Kidney (tissue), 14 donors: ENCODE data around the gene TEX53. TPM values are rescaled to one million over a fixed set of nuclear protein-coding genes. Genes with fewer than 3 reads are reported as not detected.

Experiments
- DNase-seq, 5 donors: peaks; one replicate each; pipeline ENCODE4 v3.0.0-alpha.2; 2013 to 2020
- FAIRE-seq: peaks from 2 replicates; lab custom pipeline; 2012; peaks lifted over from hg19 to GRCh38; lab: Jason Lieb, UNC
- H3K27ac ChIP-seq, 2 donors: one replicate each; pipeline ENCODE4 v1.7.0; 2013; ENCODE audit warnings: low read depth in 2 of 2, low read length in 2 of 2, inconsistent platforms in 1 of 2
- H3K27me3 ChIP-seq: one replicate; pipeline ENCODE4 v1.7.1; 2013; ENCODE audit warnings: low read length, inconsistent platforms; ENCODE audit not compliant: control insufficient read depth, insufficient read depth
- H3K36me3 ChIP-seq, 3 donors: one replicate each; pipeline versions ENCODE4 v1.7.0 to v1.7.1; 2013; ENCODE audit warnings: low read length in 3 of 3, control low read depth in 1 of 3, inconsistent platforms in 1 of 3; ENCODE audit not compliant: insufficient read depth in 3 of 3, control insufficient read depth in 2 of 3
- H3K4me1 ChIP-seq, 3 donors: one replicate each; pipeline versions ENCODE4 v1.7.0 to v1.7.1; 2013; ENCODE audit warnings: low read length in 3 of 3, inconsistent platforms in 1 of 3, low read depth in 1 of 3; ENCODE audit not compliant: control insufficient read depth in 2 of 3, insufficient read depth in 2 of 3
- H3K4me3 ChIP-seq, 3 donors: one replicate each; pipeline versions ENCODE4 v1.7.0 to v1.8.1; 2013; ENCODE audit warnings: low read length in 3 of 3, control low read depth in 1 of 3, inconsistent platforms in 1 of 3
- H3K9ac ChIP-seq, 3 donors: one replicate each; pipeline versions ENCODE4 v1.7.0 to v1.7.1; 2013; ENCODE audit warnings: low read length in 3 of 3, control low read depth in 1 of 3, inconsistent platforms in 1 of 3
- H3K9me3 ChIP-seq, 3 donors: one replicate each; pipeline versions ENCODE4 v1.7.0 to v1.7.1; 2013; ENCODE audit warnings: low read length in 3 of 3, control low read depth in 1 of 3, inconsistent platforms in 1 of 3; ENCODE audit not compliant: control insufficient read depth in 2 of 3, insufficient read depth in 1 of 3
- intact Hi-C: fragments of 100-400 bp; cut with DNase I; formaldehyde crosslinking; loops from one replicate; pipeline ENCODE4 v1.11.1; 2022
- polyA plus RNA-seq: library from polyadenylated mRNA; stranded (reverse); fragments of 350-450 nt; fragmentation: Illumina TruSeq; extraction: RNeasy Lipid Tissue Mini Kit (QIAGEN cat#74804); gene quantifications from one replicate; pipeline ENCODE4 v1.2.3, GENCODE V29; 2014; ENCODE audit warnings: low read depth, low replicate concordance; ENCODE audit not compliant: insufficient read depth
- total RNA-seq: library from RNA; stranded (reverse); fragmentation: NEBNext Ultra II Directional; extraction: Animal tissue kit (Norgen Biotek cat#: 25700); gene quantifications from one replicate; pipeline ENCODE4 v1.2.1, GENCODE V29; 2021
- TF ChIP-seq, protein P1 (sequence below): IDR thresholded peaks from 3 replicates; pipeline ENCODE4 v1.5.1; 2012; ENCODE audit warnings: mild to moderate bottlenecking, moderate library complexity, borderline replicate concordance; ENCODE audit not compliant: insufficient read depth; ENCODE audit errors: extremely low read depth
- donor health status: control.
- donor health status: control.
- donor health status: control.
- donor health status: control.
- donor health status: control.
- donor health status: DM: yes; HTN: yes; CAD: no.
- donor health status: Normal renal cell carcinoma (clear cell type).

TEX53 gene
- total and polyA plus RNA-seq, 2 donors from 2014 or later, result not detected

DNA sequence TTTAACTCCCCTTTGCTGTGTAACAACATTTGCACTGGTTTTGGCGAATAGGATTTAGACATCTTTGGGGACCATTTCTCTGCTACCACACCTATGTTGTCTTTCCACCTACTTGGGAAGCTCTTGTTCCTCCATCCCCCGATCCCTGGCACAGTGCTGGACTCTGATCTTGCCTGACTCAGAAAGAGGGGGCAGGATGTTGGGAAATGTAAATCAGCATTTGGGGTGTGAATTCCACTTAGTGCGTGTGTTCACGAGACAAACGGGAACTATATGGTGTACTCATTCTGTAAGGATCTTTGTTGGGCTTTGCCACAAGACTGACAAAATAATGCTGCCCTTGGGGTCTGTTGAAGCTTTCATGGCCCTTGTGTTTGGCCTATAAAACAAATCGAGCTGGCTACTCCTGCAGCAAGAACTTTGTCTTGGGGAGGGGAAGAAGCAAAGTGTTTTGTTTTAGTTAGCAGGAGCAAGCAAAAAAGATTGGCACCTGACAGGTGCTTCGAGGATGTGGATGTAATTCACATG is 28.0 kb downstream of the TEX53 start:
- intact Hi-C loops, result no loop called here
- DNase-seq (no peak), FAIRE-seq (no peak)
- H3K9me3 ChIP-seq, result no peaks in the 10 kb centered on the region
- TF ChIP-seq, protein P1, sequence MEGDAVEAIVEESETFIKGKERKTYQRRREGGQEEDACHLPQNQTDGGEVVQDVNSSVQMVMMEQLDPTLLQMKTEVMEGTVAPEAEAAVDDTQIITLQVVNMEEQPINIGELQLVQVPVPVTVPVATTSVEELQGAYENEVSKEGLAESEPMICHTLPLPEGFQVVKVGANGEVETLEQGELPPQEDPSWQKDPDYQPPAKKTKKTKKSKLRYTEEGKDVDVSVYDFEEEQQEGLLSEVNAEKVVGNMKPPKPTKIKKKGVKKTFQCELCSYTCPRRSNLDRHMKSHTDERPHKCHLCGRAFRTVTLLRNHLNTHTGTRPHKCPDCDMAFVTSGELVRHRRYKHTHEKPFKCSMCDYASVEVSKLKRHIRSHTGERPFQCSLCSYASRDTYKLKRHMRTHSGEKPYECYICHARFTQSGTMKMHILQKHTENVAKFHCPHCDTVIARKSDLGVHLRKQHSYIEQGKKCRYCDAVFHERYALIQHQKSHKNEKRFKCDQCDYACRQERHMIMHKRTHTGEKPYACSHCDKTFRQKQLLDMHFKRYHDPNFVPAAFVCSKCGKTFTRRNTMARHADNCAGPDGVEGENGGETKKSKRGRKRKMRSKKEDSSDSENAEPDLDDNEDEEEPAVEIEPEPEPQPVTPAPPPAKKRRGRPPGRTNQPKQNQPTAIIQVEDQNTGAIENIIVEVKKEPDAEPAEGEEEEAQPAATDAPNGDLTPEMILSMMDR, result no peak
- no peaks in the 10 kb centered on the region for H3K4me1 ChIP-seq
- peaks cover 0 to 31% (median 18%) of the 10 kb centered on the region in 3 donors for H3K36me3 ChIP-seq
- no peak overlapping the region for H3K4me3 ChIP-seq
- no peak overlapping the region for H3K9ac ChIP-seq
- no peak overlapping the region for H3K27ac ChIP-seq
- H3K27me3 ChIP-seq, result no peaks in the 10 kb centered on the region

DNA sequence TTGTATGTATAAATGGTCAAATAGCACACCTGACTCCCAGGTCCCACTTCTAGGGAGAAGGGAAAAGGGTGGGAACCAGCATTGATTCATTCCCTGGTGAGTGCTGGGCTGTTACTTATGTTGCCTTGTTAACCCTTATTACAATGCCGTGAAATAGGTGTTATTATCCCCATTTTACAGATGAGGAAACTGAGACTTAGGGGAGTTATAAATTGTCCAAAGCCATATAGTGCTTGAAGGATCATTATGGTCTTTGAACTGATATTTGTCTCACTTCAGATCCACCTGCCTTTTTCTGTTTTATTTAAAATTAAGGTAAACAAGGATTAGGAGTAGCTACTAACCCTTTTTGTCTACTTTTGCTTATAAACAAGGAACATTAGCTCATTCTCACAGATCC is 30.1 kb downstream of the TEX53 start:
- Histone ChIP-seq H3K9me3 (no peaks in the 10 kb centered on the region), H3K4me1 (no peaks in the 10 kb centered on the region), H3K27ac (no peak overlapping the region), H3K27me3 (no peaks in the 10 kb centered on the region), H3K36me3 (peaks cover 0 to 20% (median 9%) of the 10 kb centered on the region in 3 donors), H3K4me3 (no peak overlapping the region), H3K9ac (no peak overlapping the region)
- FAIRE-seq (no peak), DNase-seq (no peak)
- TF ChIP-seq, protein P1, result no peak
- intact Hi-C loops, result no loop called here

DNA sequence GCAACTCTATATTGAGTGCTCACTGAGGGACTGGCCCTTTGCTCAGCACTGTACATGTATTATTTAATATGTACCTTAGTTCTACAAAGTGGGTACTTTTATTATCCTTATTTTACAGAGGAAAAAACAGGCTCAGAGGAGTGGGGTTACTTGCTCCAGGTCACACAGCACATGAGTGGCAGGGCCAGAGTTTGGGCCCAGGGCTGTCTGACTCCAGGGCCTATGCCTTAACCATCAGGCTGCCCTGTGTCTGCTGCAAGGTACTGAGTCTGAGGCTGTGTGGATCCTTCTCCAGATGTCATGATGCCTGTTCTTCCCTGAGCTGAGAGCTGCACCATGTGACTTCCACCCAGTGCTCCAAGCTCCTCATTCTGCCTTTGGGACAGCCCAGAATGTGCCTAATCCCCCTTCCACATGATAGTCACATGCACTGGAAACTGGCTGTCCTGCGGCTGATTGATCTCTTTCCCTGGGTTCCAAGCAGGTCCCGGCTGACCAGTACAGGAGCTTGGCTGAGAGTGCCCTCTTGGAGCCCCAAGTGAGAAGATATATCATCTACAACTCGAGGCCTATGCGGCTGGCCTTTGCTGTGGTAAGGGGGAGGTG is 31.1 kb downstream of the TEX53 start:
- Histone ChIP-seq H3K9me3 (no peaks in the 10 kb centered on the region), H3K36me3 (peaks cover 0 to 20% (median 9%) of the 10 kb centered on the region in 3 donors), H3K4me1 (no peaks in the 10 kb centered on the region), H3K4me3 (no peak overlapping the region), H3K27ac (no peak overlapping the region), H3K27me3 (no peaks in the 10 kb centered on the region), H3K9ac (no peak overlapping the region)
- TF ChIP-seq, protein P1, result no peak
- intact Hi-C loops, result no loop called here
- DNase-seq, result no peak
- no peak for FAIRE-seq
